K562 (cell line): ENCODE data around the gene IDS. TPM values are rescaled to one million over a fixed set of nuclear protein-coding genes. Genes with fewer than 3 reads are reported as not detected.

ENCODE experiments used
- CBFA2T3 ChIP-seq: fragments of 450-650 bp; IDR thresholded peaks from 2 replicates; pipeline ENCODE4 v1.6.1; 2017
- GTF2F1 ChIP-seq: IDR thresholded peaks from 2 replicates; pipeline ENCODE4 v1.6.1; 2011; ENCODE audit warnings: low read depth, low read length, improper control_type of control experiment
- HCFC1 ChIP-seq: IDR thresholded peaks from 2 replicates; pipeline ENCODE4 v1.6.1; 2012; ENCODE audit warnings: low read depth, low read length, improper control_type of control experiment
- MCM5 ChIP-seq: fragments of 450-650 bp; IDR thresholded peaks from 2 replicates; pipeline ENCODE4 v1.6.1; 2016; ENCODE audit warnings: low read depth
- NFYB ChIP-seq: IDR thresholded peaks from 2 replicates; pipeline ENCODE4 v1.6.1; 2011; ENCODE audit warnings: mild to moderate bottlenecking, moderate library complexity; ENCODE audit not compliant: insufficient read length; ENCODE audit errors: extremely low read depth
- NR2C1 ChIP-seq, 2 experiments: fragments of 450-650 bp; IDR thresholded peaks; 2 replicates each; pipeline ENCODE4 v1.6.1; 2017; ENCODE audit warnings: mild to moderate bottlenecking in 2 of 2, antibody characterized with exemption in 1 of 2, inconsistent platforms in 1 of 2, missing compliant biosample characterization in 1 of 2, missing genetic modification characterization in 1 of 2
- NR3C1 ChIP-seq: sonication (generic); formaldehyde crosslinking; IDR thresholded peaks from 2 replicates; pipeline ENCODE4 v1.8.1; 2022; ENCODE audit warnings: missing genetic modification reagents
- PCBP2 ChIP-seq: fragments of 200-400 bp; formaldehyde crosslinking; IDR thresholded peaks from 2 replicates; pipeline ENCODE4 v1.6.1; 2018; ENCODE audit warnings: low read length, low read depth, mild to moderate bottlenecking, moderate library complexity; ENCODE audit not compliant: poor library complexity, severe bottlenecking
- TEAD4 ChIP-seq, 2 experiments: sonication (generic) in 1 of 2; formaldehyde crosslinking in 1 of 2; IDR thresholded peaks; 2 replicates each; pipeline versions ENCODE4 v1.6.1 to v1.8.0; 2012 to 2022; ENCODE audit warnings: borderline replicate concordance in 1 of 2, inconsistent platforms in 1 of 2, low read length in 1 of 2, mild to moderate bottlenecking in 1 of 2, missing genetic modification reagents in 1 of 2
- polyA plus RNA-seq, 8 experiments: library from polyadenylated mRNA; depleted of rRNA in 4 of 8; stranded (reverse) in 5 of 8; unstranded in 3 of 8; fragments of >200 nt; fragmentation: Nextera tagmentation in 2 of 8; fragmentation: Illumina TruSeq in 1 of 8; extraction: Ambion mirVana in 2 of 8; extraction: Trizol in 1 of 8; gene quantifications; 2 replicates each; pipeline versions ENCODE4 v1.2.1 to v1.2.3, GENCODE V29; 2011 to 2014; ENCODE audit warnings: inconsistent platforms in 1 of 8, missing spikeins in 1 of 8
- total RNA-seq, 7 experiments: library from RNA; depleted of rRNA in 6 of 7; stranded (reverse); fragments of >200 nt in 6 of 7; fragmentation: Illumina TruSeq in 2 of 7; extraction: Trizol in 2 of 7; gene quantifications; 2 replicates each; pipeline versions ENCODE4 v1.2.1 to v1.2.3, GENCODE V29; 2011 to 2021; ENCODE audit warnings: low replicate concordance in 1 of 7
- TF ChIP-seq, protein P1 (sequence below): IDR thresholded peaks from 3 replicates; pipeline ENCODE4 v1.6.1; 2011; ENCODE audit warnings: borderline replicate concordance, mild to moderate bottlenecking; ENCODE audit not compliant: insufficient read length, insufficient read depth
- TF ChIP-seq, protein P2 (sequence below): fragments of 450-650 bp; formaldehyde crosslinking; IDR thresholded peaks from 2 replicates; pipeline ENCODE4 v1.4.0; 2020; ENCODE audit warnings: mild to moderate bottlenecking, moderate library complexity
- TF ChIP-seq, protein P3 (sequence below), 2 experiments: fragments of 450-650 bp; IDR thresholded peaks; 2 replicates each; pipeline ENCODE4 v1.6.1; 2016
- TF ChIP-seq, protein P4 (sequence below): fragments of 450-650 bp; formaldehyde crosslinking; IDR thresholded peaks from 2 replicates; pipeline ENCODE4 v1.4.0; 2020; ENCODE audit warnings: mild to moderate bottlenecking, mixed read lengths
- TF ChIP-seq, protein P5 (sequence below): fragments of 150-350 bp; IDR thresholded peaks from 2 replicates; pipeline ENCODE4 v1.6.1; 2014; ENCODE audit warnings: low read depth, mild to moderate bottlenecking, low read length, borderline replicate concordance

The IDS gene
- total and polyA plus RNA-seq, 9 of the 15 experiments (the other 6 are each of a cell fraction or from before 2014, with no cell fraction given) = 2.0 to 18.6 (median 8.6) TPM

- TF ChIP-seq, protein P1, sequence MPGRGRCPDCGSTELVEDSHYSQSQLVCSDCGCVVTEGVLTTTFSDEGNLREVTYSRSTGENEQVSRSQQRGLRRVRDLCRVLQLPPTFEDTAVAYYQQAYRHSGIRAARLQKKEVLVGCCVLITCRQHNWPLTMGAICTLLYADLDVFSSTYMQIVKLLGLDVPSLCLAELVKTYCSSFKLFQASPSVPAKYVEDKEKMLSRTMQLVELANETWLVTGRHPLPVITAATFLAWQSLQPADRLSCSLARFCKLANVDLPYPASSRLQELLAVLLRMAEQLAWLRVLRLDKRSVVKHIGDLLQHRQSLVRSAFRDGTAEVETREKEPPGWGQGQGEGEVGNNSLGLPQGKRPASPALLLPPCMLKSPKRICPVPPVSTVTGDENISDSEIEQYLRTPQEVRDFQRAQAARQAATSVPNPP = no peak
- TF ChIP-seq NR3C1 (CRISPR knock-in tag) = no peak
- TF ChIP-seq, protein P2, sequence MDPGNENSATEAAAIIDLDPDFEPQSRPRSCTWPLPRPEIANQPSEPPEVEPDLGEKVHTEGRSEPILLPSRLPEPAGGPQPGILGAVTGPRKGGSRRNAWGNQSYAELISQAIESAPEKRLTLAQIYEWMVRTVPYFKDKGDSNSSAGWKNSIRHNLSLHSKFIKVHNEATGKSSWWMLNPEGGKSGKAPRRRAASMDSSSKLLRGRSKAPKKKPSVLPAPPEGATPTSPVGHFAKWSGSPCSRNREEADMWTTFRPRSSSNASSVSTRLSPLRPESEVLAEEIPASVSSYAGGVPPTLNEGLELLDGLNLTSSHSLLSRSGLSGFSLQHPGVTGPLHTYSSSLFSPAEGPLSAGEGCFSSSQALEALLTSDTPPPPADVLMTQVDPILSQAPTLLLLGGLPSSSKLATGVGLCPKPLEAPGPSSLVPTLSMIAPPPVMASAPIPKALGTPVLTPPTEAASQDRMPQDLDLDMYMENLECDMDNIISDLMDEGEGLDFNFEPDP (CRISPR knock-in tag) = no peak
- TF ChIP-seq, protein P3, sequence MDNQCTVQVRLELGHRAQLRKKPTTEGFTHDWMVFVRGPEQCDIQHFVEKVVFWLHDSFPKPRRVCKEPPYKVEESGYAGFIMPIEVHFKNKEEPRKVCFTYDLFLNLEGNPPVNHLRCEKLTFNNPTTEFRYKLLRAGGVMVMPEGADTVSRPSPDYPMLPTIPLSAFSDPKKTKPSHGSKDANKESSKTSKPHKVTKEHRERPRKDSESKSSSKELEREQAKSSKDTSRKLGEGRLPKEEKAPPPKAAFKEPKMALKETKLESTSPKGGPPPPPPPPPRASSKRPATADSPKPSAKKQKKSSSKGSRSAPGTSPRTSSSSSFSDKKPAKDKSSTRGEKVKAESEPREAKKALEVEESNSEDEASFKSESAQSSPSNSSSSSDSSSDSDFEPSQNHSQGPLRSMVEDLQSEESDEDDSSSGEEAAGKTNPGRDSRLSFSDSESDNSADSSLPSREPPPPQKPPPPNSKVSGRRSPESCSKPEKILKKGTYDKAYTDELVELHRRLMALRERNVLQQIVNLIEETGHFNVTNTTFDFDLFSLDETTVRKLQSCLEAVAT (IDR thresholded peaks at IDR 0.05) = peak in 1 of 2 experiments; percentile 71; a peak in 2 of 4 replicates
- no peak for TF ChIP-seq MCM5
- TF ChIP-seq PCBP2 = no peak
- TF ChIP-seq NFYB = no peak
- no peak for TF ChIP-seq TEAD4 (IDR thresholded peaks at IDR 0.05; ENCODE audit: low read length)
- no peak for TF ChIP-seq TEAD4 (CRISPR knock-in tag; IDR thresholded peaks at IDR 0.05; ENCODE audit: borderline replicate concordance)
- no peak for TF ChIP-seq NR2C1 (IDR thresholded peaks at IDR 0.05)
- TF ChIP-seq NR2C1 (tag; IDR thresholded peaks at IDR 0.05) = no peak
- TF ChIP-seq GTF2F1 = no peak
- TF ChIP-seq, protein P4, sequence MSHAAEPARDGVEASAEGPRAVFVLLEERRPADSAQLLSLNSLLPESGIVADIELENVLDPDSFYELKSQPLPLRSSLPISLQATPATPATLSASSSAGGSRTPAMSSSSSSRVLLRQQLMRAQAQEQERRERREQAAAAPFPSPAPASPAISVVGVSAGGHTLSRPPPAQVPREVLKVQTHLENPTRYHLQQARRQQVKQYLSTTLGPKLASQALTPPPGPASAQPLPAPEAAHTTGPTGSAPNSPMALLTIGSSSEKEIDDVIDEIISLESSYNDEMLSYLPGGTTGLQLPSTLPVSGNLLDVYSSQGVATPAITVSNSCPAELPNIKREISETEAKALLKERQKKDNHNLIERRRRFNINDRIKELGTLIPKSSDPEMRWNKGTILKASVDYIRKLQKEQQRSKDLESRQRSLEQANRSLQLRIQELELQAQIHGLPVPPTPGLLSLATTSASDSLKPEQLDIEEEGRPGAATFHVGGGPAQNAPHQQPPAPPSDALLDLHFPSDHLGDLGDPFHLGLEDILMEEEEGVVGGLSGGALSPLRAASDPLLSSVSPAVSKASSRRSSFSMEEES (CRISPR knock-in tag) = no peak
- TF ChIP-seq, protein P5, sequence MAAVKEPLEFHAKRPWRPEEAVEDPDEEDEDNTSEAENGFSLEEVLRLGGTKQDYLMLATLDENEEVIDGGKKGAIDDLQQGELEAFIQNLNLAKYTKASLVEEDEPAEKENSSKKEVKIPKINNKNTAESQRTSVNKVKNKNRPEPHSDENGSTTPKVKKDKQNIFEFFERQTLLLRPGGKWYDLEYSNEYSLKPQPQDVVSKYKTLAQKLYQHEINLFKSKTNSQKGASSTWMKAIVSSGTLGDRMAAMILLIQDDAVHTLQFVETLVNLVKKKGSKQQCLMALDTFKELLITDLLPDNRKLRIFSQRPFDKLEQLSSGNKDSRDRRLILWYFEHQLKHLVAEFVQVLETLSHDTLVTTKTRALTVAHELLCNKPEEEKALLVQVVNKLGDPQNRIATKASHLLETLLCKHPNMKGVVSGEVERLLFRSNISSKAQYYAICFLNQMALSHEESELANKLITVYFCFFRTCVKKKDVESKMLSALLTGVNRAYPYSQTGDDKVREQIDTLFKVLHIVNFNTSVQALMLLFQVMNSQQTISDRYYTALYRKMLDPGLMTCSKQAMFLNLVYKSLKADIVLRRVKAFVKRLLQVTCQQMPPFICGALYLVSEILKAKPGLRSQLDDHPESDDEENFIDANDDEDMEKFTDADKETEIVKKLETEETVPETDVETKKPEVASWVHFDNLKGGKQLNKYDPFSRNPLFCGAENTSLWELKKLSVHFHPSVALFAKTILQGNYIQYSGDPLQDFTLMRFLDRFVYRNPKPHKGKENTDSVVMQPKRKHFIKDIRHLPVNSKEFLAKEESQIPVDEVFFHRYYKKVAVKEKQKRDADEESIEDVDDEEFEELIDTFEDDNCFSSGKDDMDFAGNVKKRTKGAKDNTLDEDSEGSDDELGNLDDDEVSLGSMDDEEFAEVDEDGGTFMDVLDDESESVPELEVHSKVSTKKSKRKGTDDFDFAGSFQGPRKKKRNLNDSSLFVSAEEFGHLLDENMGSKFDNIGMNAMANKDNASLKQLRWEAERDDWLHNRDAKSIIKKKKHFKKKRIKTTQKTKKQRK = no peak
- TF ChIP-seq CBFA2T3 = no peak
- no peak for TF ChIP-seq HCFC1
These were observed 736 bp downstream of the IDS start (continued) for GRCh38 chrX:149504226-149504914.
